Measurements from ENCODE around the gene SH2D7.
A peak's percentile ranks its signal among the peaks of the same experiment; 100 is the strongest.

SH2D7 gene

DNA sequence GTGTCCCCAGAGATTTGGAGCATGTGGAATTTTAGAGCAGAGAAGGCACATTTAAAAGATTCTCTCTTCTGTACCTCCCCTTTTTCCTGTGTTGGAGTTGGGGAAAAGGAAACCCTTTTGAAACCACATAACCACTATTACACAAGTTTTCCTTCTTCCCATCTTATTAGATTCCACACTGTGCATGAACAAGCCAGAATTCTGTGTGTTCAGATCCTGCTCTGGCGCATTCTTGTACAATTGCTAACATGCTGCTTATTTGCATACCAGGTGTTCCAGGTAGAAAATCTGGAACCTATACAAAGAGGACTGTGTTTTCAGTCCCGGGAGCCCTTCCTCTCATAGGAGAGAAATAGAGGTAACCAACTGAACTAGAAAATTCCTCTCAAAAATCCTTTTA lies 41.4 kb downstream of the SH2D7 start:
- TF ChIP-seq, protein P1, sequence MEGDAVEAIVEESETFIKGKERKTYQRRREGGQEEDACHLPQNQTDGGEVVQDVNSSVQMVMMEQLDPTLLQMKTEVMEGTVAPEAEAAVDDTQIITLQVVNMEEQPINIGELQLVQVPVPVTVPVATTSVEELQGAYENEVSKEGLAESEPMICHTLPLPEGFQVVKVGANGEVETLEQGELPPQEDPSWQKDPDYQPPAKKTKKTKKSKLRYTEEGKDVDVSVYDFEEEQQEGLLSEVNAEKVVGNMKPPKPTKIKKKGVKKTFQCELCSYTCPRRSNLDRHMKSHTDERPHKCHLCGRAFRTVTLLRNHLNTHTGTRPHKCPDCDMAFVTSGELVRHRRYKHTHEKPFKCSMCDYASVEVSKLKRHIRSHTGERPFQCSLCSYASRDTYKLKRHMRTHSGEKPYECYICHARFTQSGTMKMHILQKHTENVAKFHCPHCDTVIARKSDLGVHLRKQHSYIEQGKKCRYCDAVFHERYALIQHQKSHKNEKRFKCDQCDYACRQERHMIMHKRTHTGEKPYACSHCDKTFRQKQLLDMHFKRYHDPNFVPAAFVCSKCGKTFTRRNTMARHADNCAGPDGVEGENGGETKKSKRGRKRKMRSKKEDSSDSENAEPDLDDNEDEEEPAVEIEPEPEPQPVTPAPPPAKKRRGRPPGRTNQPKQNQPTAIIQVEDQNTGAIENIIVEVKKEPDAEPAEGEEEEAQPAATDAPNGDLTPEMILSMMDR (IDR thresholded peaks at IDR 0.05; ENCODE audit: control insufficient read depth, extremely low read depth, insufficient read depth), result no peak
- DNase-seq (ENCODE audit: low read depth), result peak; percentile 19
- H3K4me3 ChIP-seq (ENCODE audit: low read depth, low read length), result no peak overlapping the region

- no peak for DNase-seq (ENCODE audit: low read depth)
- H3K4me3 ChIP-seq (ENCODE audit: low read depth, low read length), result no peak overlapping the region
- TF ChIP-seq, protein P1 (IDR thresholded peaks at IDR 0.05; ENCODE audit: control insufficient read depth, extremely low read depth, insufficient read depth), result no peak
These were observed 47.2 kb downstream of the SH2D7 start for GRCh38 chr15:78139578-78139977.

GRCh38 chr15:78140292-78140691 lies 47.9 kb downstream of the SH2D7 start:
- peak; percentile 30 for DNase-seq (ENCODE audit: low read depth)
- no peak overlapping the region for H3K4me3 ChIP-seq (ENCODE audit: low read depth, low read length)
- TF ChIP-seq, protein P1 (IDR thresholded peaks at IDR 0.05; ENCODE audit: control insufficient read depth, extremely low read depth, insufficient read depth), result no peak

GRCh38 chr15:78142332-78142731 lies 50.0 kb downstream of the SH2D7 start:
- no peak for DNase-seq (ENCODE audit: low read depth)
- TF ChIP-seq, protein P1 (IDR thresholded peaks at IDR 0.05; ENCODE audit: control insufficient read depth, extremely low read depth, insufficient read depth), result no peak
- no peak overlapping the region for H3K4me3 ChIP-seq (ENCODE audit: low read depth, low read length)

DNA sequence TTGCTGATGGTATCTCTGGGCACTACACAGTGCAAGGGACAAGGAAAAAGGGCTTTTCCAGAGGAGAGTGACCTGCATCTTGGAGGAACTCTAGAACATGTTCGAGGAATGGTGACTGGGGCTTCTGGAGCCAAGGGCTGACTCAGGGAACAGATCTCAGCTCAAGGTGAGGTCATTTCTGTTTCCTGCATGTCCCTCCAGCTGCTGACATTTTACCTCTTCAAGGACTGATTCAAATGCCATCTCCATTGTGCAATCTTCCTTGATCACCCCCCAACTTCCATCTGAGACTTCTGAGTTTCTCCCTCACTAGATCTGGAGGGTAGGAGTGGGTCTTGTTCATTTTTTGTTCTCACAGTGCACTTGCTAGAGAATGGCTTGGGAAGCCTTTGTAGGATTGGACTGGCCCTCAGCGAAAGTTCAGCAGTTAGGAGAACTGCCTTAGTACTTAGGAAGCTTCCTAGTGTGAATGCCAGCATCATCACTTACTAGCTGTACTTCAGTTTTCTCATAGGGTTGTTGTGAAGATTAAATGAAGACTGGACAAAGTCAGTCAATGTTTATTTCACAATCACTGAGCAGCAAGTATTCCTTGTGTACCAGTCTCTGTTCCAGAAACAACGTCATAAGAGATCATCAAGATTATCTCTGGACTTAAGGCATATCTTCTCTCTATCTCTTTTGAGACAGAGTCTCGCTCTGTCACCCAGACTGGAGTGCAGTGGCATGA lies 54.2 kb downstream of the SH2D7 start:
- DNase-seq (ENCODE audit: low read depth), result no peak
- H3K4me3 ChIP-seq (ENCODE audit: low read depth, low read length), result no peak overlapping the region
- TF ChIP-seq, protein P1 (IDR thresholded peaks at IDR 0.05; ENCODE audit: control insufficient read depth, extremely low read depth, insufficient read depth), result no peak

- no peak overlapping the region for H3K4me3 ChIP-seq (ENCODE audit: low read depth, low read length)
- no peak for DNase-seq (ENCODE audit: low read depth)
- TF ChIP-seq, protein P1 (IDR thresholded peaks at IDR 0.05; ENCODE audit: control insufficient read depth, extremely low read depth, insufficient read depth), result no peak
These were observed 55.2 kb downstream of the SH2D7 start for GRCh38 chr15:78147566-78147965.

Data from LNCaP clone FGC (cell line).